ENCODE measurements around the gene WNT16. TPM values are rescaled to one million over a fixed set of nuclear protein-coding genes. Genes with fewer than 3 reads are reported as not detected.

The WNT16 gene
- total RNA-seq, 1 experiment from 2014 or later = not detected

DNA sequence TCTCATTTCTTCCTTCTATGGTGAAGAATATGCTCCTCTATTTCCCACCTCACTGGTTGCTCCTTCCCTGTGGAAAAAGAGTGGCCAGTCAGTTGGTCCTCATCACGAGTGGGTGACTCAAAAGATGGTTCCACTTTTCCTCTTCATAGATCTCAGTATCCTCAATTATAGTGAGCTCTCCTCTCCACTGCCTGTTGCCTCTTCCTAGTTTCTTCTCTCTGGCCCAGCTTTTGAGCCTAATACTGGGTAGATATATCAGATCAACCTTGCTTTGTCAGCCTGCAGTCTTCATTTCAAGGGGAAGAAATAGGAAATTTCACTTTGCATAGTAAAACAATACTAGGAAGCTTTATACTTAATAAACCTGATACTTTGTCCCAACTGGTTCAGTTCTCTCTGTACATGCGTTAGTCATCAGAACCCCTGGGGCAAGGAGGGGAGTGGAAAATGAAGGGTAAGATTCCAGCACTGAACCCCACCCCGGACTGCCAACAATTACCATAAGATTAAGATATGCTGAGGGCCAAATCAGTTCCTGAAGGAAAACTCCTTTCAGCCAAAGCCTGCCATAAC, 15.5 kb upstream of the WNT16 start:
- no peaks in the 10 kb centered on the region for H3K23me2 ChIP-seq (ENCODE audit: insufficient read length, low read depth, low read length, poor library complexity, severe bottlenecking)
- no peak overlapping the region for H2BK20ac ChIP-seq (ENCODE audit: low read depth, low read length, poor library complexity, severe bottlenecking)
- H3K4me1 Mint-ChIP-seq = no peaks in the 10 kb centered on the region

More for the DNA sequence above, 15.5 kb upstream of the WNT16 start:
- no peaks in the 10 kb centered on the region for H4K20me1 ChIP-seq (ENCODE audit: control insufficient read depth, insufficient read depth, insufficient read length)
- TF ChIP-seq, protein P1, sequence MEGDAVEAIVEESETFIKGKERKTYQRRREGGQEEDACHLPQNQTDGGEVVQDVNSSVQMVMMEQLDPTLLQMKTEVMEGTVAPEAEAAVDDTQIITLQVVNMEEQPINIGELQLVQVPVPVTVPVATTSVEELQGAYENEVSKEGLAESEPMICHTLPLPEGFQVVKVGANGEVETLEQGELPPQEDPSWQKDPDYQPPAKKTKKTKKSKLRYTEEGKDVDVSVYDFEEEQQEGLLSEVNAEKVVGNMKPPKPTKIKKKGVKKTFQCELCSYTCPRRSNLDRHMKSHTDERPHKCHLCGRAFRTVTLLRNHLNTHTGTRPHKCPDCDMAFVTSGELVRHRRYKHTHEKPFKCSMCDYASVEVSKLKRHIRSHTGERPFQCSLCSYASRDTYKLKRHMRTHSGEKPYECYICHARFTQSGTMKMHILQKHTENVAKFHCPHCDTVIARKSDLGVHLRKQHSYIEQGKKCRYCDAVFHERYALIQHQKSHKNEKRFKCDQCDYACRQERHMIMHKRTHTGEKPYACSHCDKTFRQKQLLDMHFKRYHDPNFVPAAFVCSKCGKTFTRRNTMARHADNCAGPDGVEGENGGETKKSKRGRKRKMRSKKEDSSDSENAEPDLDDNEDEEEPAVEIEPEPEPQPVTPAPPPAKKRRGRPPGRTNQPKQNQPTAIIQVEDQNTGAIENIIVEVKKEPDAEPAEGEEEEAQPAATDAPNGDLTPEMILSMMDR (conservative IDR thresholded peaks at IDR 0.05) = no peak
- no peak overlapping the region for H3K23ac ChIP-seq (ENCODE audit: insufficient read length, low read depth, low read length)
- no peak overlapping the region for H3K56ac ChIP-seq (ENCODE audit: insufficient read length, low read depth, low read length)
- no peak overlapping the region for H2BK120ac ChIP-seq (ENCODE audit: low read depth, low read length, poor library complexity, severe bottlenecking)
- peaks cover 0 to 3% of the 10 kb centered on the region in 2 experiments; a peak in 2 of 5 replicates for H3K9me3 Mint-ChIP-seq
- H2AFZ ChIP-seq (ENCODE audit: low read length) = no peak overlapping the region
- no peaks in the 10 kb centered on the region for H3K9me3 ChIP-seq (ENCODE audit: control insufficient read depth, low read depth, low read length)
- no peak overlapping the region for H4K8ac ChIP-seq (replicated peaks; ENCODE audit: insufficient read length, low read depth, low read length)
- no peak overlapping the region for H2BK15ac ChIP-seq (ENCODE audit: low read depth, low read length)
- H3K27me3 Mint-ChIP-seq (ENCODE audit: low read depth) = no peaks in the 10 kb centered on the region; the same call in 1 of the 2 replicates
- no peak overlapping the region for H3K18ac ChIP-seq (ENCODE audit: insufficient read length, low read depth, low read length)
- H3K27ac ChIP-seq (ENCODE audit: insufficient read length, low read depth, low read length) = no peak overlapping the region
- no peak overlapping the region for H4K91ac ChIP-seq (ENCODE audit: insufficient read length, low read depth, low read length)
- no peak overlapping the region for H2BK12ac ChIP-seq (ENCODE audit: insufficient read length, low read depth, low read length)
- no peak overlapping the region for H2BK5ac ChIP-seq (ENCODE audit: insufficient read length, low read length)
- H3K14ac ChIP-seq (ENCODE audit: insufficient read depth, low read length) = no peak overlapping the region
- no peaks in the 10 kb centered on the region for H3K4me1 ChIP-seq (ENCODE audit: insufficient read depth, low read length)
- no peak overlapping the region for H2AK5ac ChIP-seq (ENCODE audit: insufficient read length, low read length)
- no peaks in the 10 kb centered on the region for H3K79me2 ChIP-seq (ENCODE audit: insufficient read depth, low read length)
- no peaks in the 10 kb centered on the region for H3K27me3 ChIP-seq (ENCODE audit: insufficient read depth, low read length)
- H3K4me2 ChIP-seq (ENCODE audit: insufficient read depth, insufficient read length, low read length) = no peak overlapping the region
- no peak overlapping the region for H3K9ac ChIP-seq (ENCODE audit: extremely low read depth, insufficient read length, low read length)
- no peak overlapping the region for H4K5ac ChIP-seq (ENCODE audit: insufficient read length, low read depth, low read length)
- no peaks in the 10 kb centered on the region for H3K79me1 ChIP-seq (ENCODE audit: insufficient read depth, low read depth, low read length, poor library complexity, severe bottlenecking)
- H3K4me3 Mint-ChIP-seq = no peak overlapping the region
- no peaks in the 10 kb centered on the region; a peak in 1 of 7 replicates for H3K36me3 Mint-ChIP-seq (ENCODE audit: insufficient read depth in 1 of 3, low read depth in 3 of 3)
- H3K27ac Mint-ChIP-seq = no peak overlapping the region
- H3T11ph ChIP-seq (ENCODE audit: low read length) = no peak overlapping the region
- no peak for DNase-seq
- WGBS (ENCODE audit: extremely low coverage, insufficient read length, low lambda C conversion rate) = no CpG with 5 or more reads among the region's 3 CpGs
- H3K4ac ChIP-seq (ENCODE audit: low read depth, low read length) = no peak overlapping the region
